GM18505 (cell line): Measurements from ENCODE around the gene NMNAT2.
"Not testable (repeated sequence)": the region's sequence is repeated elsewhere in the genome, so short reads cannot be mapped to it uniquely, and the experiment has no call there.

Source experiments
- ATAC-seq: cut with Tn5 transposase; IDR thresholded peaks from one replicate; pipeline ENCODE4 v1.9.1; 2021; ENCODE audit not compliant: unreplicated experiment
- POLR2A ChIP-seq: IDR thresholded peaks from 4 replicates; pipeline ENCODE4 v1.6.1; 2011; ENCODE audit warnings: borderline replicate concordance; ENCODE audit not compliant: insufficient read depth, insufficient read length; ENCODE audit errors: extremely low read depth

NMNAT2 gene

DNA sequence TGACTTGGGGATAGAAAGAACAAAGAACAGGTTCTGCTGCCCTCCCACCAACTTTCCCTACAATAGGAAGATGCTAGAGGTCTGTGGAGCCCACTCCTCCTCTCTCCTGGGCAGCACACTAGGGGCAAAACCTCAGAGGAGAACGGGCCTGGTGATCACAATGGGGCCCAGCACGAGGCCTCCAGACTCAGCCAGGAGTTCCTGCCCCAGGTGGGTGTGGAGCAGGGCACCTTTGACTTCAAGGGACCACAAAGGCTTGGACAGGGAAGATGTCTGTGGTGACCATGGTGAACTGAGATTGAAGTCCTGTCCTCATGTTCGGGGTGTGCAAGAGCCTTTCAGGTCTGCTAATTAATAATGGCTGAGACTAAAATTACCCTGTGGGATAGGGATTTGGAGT, 143.3 kb downstream of the NMNAT2 start:
- TF ChIP-seq POLR2A: no peak
- no peak for ATAC-seq

DNA sequence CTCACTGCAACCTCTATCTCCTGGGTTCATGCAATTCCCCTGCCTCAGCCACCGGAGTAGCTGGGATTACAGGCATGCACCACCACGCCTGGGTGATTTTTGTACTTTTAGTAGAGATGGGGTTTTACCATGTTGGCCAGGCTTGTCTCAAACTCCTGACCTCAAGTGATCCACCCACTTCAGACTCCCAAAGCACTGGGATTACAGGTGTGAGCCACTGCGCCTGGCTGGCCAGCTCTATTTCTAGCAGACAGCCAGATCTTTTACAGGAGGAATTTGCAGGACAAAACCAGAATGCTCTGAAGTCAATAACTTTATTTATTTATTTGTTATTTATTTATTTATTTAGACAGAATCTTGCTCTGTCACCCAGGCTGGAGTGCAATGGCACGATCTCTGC, 144.2 kb downstream of the NMNAT2 start:
- ATAC-seq: not testable (repeated sequence)

DNA sequence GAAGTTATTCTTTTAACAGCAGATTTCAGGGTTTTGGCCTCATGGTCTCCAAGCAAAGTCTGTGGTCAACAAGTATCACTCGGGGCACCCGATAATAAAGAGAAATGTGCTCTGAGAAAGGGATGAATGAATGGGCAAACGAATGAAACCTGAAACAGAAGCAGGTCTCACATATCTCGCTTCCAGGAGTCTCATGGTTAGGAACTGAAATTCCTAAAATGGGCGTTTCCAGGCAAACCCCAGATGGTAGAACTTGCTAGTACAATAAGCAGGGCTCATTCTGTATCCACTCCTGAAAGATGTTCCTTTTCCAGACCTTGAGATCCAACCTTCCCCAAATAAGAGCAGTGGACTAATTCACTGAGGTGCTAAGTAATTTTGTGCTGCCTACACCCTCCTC, 144.9 kb downstream of the NMNAT2 start:
- no peak for TF ChIP-seq POLR2A
- ATAC-seq: no peak

DNA sequence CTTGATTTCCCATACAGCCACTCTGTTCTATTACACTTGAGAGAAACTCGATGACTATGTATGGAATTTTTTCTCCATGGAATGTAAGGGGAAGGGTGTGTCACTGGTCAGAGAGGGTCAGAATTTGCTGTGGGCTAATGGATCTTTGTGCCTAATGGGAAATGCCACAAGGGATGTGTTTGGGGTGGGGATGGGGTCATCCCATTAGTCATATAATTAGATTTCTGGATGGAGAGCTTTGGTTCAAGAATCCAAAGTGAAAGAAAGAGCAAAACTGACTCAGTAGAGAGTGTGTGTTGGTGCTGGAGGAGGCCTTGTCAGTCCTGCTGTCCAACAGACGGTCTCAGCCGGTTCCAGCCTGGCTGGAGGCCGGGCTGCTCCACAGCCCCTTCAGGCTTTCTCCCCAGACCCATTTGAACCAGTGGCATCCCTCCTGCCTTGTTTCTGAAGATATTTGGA, 145.8 kb downstream of the NMNAT2 start:
- no peak for ATAC-seq
- TF ChIP-seq POLR2A: no peak

DNA sequence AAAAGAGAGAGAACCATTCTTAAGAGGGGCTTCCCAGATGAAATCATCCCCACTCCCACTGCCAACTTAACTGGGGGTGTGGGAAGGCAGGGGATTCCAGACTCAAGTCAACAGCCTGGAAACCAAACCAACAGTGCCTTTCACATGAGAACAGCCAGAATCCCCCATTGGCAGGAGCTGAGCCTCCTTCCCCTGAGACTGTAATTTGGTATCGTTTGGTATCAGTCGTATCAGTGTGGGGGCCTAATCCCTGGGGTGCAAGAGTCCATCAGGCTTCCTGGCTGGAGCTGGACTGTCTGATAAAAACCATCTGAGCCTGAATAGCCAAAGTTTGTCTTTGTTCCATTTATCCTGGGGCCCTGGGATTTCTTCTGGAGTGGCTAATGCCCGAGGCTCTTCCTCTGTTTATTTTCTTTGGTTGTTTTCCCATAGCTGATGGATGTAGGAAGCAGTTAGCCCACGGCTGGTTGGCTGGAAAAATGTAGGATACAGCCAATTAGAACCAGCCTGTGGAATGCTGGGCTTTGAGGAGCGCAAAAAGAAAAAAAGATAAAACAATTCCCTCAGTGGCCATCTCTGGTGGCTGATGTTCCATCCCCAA, 147.5 kb downstream of the NMNAT2 start:
- no peak for ATAC-seq
- no peak for TF ChIP-seq POLR2A

DNA sequence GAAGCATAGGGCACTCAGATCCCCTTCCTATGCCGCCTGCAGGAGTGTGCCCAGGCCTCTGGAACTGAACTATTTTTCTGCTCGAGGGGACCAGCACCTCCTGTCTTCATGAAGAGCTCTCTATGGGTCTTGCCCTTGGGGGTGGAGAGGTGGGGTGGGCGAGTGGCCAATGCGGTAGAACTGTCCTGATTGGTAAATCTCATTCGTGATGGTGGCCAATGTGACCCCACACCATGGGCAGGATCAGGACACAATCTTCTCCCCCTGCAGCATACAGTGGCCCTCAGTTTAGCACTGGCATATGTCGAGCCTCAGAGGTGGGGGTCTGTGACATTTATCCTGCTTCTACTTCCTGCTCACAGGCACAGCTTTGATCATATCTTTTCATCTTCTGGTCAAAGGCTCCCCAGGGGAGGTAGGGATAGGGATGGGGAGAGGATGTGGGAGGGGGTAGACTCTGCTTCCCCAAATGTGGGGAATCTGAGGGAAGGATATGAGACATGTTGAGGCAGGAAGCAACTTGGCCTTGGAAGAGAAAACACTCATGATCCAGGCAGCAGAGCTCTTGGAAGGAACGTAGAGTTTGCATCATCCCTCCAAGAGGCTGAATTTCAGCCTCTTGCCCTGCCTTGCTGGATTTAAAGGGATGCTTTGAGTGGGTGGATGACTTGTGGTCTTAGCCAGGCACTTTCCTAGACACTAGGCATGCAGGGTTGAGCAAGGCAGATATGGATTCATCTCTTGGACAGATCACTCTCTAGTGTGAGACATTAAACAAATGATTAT, 150.3 kb downstream of the NMNAT2 start:
- no peak for TF ChIP-seq POLR2A
- no peak for ATAC-seq

DNA sequence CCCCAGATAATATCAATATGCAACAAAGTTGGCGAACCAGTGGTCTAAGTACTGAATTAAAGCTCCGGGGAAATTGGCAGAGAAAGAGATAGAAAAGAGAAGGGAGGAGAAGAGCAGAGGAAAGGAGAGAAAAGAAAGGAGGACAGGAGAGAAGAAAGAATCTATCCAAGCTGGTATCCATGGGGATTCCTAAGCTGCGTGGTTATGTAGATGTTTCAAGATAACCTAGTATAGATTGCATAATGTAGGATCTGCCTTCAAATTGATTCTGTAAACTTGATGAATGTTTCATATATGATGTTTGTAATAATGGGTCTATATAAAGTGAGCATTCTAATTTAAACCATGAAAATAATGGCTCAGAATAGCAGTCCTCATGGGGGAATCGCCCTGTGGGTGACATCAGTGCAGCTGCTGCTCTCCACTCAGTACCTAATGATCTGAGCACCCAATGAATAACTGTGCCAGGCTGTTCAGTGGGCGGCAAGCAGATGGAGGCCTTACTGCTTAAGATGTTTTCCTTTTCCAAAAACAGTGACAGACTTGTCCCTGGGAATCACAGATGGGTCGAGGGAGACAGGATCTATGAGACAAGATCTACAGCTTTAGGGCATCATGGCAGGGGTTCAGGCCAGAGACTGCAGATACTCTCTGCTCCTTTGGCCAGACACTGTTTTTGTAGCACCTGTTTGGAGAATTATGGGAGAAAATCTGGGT, 154.1 kb downstream of the NMNAT2 start:
- TF ChIP-seq POLR2A: no peak
- no peak for ATAC-seq

DNA sequence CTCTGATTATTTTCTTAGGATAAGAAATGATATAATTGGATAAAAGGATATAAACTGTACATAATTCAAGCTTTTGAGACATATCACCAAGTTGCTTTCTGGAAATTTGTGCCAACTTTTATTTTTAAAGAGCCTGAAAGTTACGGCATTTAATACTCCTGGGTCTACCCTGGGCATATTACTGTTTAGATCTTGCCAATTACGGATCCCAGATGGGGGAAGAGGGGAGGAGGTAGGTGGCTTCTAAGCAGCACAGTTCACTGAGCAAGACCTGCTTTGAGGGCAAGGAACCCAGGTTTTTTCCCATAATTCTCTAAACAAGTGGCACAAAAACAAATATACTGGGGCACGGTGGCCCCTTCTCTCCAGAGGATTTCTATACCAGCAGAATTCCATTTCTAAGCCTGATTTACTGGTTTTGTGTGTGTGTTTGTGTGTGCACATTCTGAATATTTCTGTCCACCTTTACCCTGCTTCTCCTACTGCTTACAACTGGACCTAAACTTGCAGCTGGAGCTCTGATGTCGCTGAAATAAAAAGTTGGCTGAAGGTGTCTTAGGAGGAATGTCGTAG, 155.5 kb downstream of the NMNAT2 start:
- TF ChIP-seq POLR2A: no peak

DNA sequence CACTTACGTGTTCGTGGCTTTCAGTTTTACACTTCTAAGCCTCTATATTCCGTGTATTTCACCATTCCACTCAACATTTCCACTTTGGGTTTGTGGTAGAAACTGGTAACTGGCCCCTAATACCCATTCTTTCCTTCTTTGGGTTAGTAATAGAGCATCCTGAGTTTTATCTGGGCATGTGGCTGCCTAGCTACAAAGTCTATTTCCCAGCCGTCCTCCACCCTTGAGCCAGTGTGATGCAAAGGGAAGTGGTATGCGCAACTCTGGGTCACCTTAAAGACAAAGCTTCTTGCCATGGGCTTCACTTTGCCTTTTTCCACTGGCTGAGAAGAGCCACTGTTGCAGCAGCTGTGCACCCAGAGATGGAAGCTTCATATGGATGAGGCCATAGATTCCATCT, 158.3 kb downstream of the NMNAT2 start:
- ATAC-seq: no peak
- no peak for TF ChIP-seq POLR2A

More for the DNA sequence above, 155.5 kb downstream of the NMNAT2 start:
- no peak for ATAC-seq

DNA sequence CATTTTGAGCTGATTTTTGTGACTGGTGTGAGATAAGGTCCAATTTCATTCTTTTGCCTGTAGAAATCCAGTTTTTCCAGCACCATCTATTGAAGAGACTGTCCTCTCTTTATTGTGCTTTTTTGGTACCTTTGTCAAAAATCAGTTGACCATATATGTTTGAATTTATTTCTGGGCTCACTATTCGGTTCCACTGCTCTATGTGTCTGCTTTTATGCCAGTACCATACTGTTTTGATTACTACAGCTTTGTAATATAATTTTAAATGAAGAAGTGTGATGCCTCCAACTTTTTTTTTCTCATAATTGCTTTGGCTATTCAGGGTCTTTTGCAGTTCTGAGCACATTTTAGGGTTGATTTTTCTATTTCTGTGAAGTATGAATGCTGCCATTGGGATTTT, 163.1 kb downstream of the NMNAT2 start:
- no peak for TF ChIP-seq POLR2A
- ATAC-seq: no peak

DNA sequence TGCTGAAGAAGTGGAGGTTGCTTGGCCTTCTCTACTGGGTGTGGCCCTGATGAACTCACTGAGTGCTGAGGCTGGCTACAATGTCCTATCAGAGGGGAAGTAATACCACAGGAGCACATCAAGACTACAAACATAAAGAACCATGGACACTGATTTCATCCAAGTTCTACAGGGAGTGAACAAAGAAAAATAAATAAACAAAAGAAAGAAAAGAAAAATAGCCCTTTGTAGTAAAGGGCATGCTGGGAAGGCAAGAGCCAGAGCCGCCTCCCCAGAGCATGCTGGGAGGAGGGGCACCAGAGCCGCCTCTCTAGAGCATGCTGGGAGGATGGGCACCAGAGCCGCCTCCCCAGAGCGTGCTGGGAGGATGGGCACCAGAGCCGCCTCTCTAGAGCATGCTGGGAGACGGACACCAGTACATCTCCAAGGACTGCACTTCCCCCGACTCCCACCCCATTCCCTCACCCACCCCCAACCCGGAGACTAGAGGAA, 166.2 kb downstream of the NMNAT2 start:
- ATAC-seq: no peak
- TF ChIP-seq POLR2A: no peak

DNA sequence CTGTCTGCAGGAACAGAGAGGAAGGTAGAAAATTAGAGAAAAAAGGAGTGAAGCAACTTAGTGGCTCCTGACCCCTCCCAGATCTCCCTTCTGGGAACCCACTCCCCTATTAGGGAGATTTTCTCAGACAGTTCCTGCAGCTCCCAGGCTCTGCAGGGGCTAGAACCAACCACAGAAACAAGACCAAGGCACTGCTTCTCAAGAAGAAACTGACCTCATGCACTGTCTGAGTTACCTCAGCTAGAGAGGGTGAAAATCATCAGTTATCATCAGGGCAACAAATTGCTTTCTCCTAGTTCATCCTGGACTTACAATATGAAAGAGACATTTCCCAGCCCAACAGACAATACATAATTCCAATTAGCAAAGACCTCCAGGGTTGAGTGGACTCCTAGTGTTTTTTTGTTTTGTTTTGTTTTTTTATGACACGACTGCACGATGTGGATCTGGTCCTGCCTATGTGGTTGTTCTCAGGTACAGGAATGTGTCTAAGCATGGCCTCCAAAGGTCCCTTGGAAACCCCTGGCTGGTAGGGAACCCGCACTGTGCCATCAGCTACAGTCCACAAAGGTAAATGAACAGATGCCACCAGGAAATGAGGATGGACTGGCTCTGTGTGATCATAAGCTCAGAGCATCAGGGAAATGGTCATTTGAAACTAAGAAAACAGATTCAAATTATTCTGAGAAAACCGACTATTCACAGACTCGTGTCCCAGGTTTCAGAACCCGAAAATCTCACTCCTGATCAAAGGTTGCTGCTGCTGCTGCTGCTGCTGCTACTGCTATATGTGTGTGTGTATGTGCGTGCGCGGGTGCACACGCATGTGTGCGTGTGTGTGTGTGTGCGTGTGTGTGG, 166.8 kb downstream of the NMNAT2 start:
- no peak for ATAC-seq

DNA sequence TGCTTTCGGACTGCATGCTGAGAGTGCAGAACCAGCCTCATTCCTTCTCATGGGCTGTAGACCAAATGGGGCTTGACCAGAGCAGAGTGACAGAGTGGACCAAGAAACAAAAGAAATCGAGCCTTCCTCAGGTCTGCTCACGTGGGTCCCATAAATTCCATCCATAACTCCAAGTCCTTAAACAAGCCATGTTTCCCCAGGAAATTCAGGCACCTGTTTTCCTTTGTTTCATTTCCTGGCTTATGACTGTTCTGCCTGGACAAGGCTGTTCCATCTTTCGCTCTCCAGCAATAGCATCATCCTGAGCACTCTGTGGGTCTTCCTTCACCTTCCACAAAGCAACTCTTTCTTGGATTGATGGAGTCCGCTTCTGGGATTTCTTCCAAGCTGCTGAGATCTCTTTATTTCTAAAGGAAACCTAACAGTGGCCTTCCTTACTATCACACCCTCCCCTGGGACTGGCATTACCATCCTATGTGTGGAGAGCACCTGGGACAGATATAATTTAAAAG, 168.2 kb downstream of the NMNAT2 start:
- no peak for TF ChIP-seq POLR2A
- ATAC-seq: no peak

More for the DNA sequence above, 166.8 kb downstream of the NMNAT2 start:
- TF ChIP-seq POLR2A: no peak
